HepG2 (cell line): ENCODE measurements around the gene HERC4. TPM values are rescaled to one million over a fixed set of nuclear protein-coding genes. Genes with fewer than 3 reads are reported as not detected.
A peak's percentile ranks its signal among the peaks of the same experiment; 100 is the strongest.

Experiments used
- ATF1 ChIP-seq: IDR thresholded peaks from 2 replicates; pipeline ENCODE4 v1.6.1; 2016; ENCODE audit warnings: mild to moderate bottlenecking, control low read depth
- DMTF1 ChIP-seq: sonication (generic); formaldehyde crosslinking; IDR thresholded peaks from 2 replicates; pipeline ENCODE4 v1.4.0; 2020; ENCODE audit warnings: mild to moderate bottlenecking, missing genetic modification reagents
- GLI4 ChIP-seq: sonication (generic); formaldehyde crosslinking; IDR thresholded peaks from 2 replicates; pipeline ENCODE4 v1.5.1; 2020; ENCODE audit warnings: missing genetic modification reagents, mild to moderate bottlenecking, moderate library complexity, borderline replicate concordance
- JDP2 ChIP-seq: sonication (generic); formaldehyde crosslinking; IDR thresholded peaks from 2 replicates; pipeline ENCODE4 v1.8.1; 2022; ENCODE audit warnings: missing genetic modification reagents, borderline replicate concordance
- JUN ChIP-seq: sonication (generic); formaldehyde crosslinking; IDR thresholded peaks from 2 replicates; pipeline ENCODE4 v1.4.0; 2020; ENCODE audit warnings: mild to moderate bottlenecking, missing genetic modification reagents
- KLF16 ChIP-seq, 2 experiments: sonication (generic) in 1 of 2; formaldehyde crosslinking in 1 of 2; IDR thresholded peaks; 2 replicates each; pipeline versions ENCODE4 v1.6.1 to v1.8.0; 2016 to 2023; ENCODE audit warnings: missing genetic modification reagents in 2 of 2, missing compliant biosample characterization in 1 of 2
- MXD3 ChIP-seq: IDR thresholded peaks from 2 replicates; pipeline ENCODE4 v1.6.1; 2016; ENCODE audit warnings: mild to moderate bottlenecking, missing biosample characterization, missing genetic modification reagents
- NPAS2 ChIP-seq: sonication (generic); formaldehyde crosslinking; IDR thresholded peaks from 2 replicates; pipeline ENCODE4 v1.8.0; 2022; ENCODE audit warnings: mild to moderate bottlenecking, missing genetic modification reagents, borderline replicate concordance
- NR3C1 ChIP-seq: sonication (generic); formaldehyde crosslinking; IDR thresholded peaks from 2 replicates; pipeline ENCODE4 v1.4.0; 2020; ENCODE audit warnings: missing genetic modification reagents
- PHB2 ChIP-seq: fragments of 450-650 bp; IDR thresholded peaks from 2 replicates; pipeline ENCODE4 v1.6.1; 2018; ENCODE audit not compliant: partially characterized antibody
- PHF20 ChIP-seq: sonication (generic); formaldehyde crosslinking; IDR thresholded peaks from 2 replicates; pipeline ENCODE4 v1.5.0; 2020; ENCODE audit warnings: mild to moderate bottlenecking, missing genetic modification reagents
- SIN3A ChIP-seq: IDR thresholded peaks from 2 replicates; pipeline ENCODE4 v1.6.1; 2011; ENCODE audit warnings: low read depth, mild to moderate bottlenecking, control low read depth, low read length, borderline replicate concordance
- SMAD9 ChIP-seq: sonication (generic); formaldehyde crosslinking; IDR thresholded peaks from 2 replicates; pipeline ENCODE4 v1.5.1; 2020; ENCODE audit warnings: mild to moderate bottlenecking, missing genetic modification reagents
- SP5 ChIP-seq: IDR thresholded peaks from 2 replicates; pipeline ENCODE4 v1.6.1; 2016; ENCODE audit warnings: low read depth, borderline replicate concordance
- USF2 ChIP-seq, 2 experiments: sonication (generic) in 1 of 2; formaldehyde crosslinking in 1 of 2; IDR thresholded peaks; 2 replicates each; pipeline versions ENCODE4 v1.5.1 to v1.6.1; 2011 to 2020; ENCODE audit warnings: borderline replicate concordance in 1 of 2, low read depth in 1 of 2, low read length in 1 of 2, mild to moderate bottlenecking in 1 of 2, missing genetic modification reagents in 1 of 2, moderate library complexity in 1 of 2
- ZC3H13 ChIP-seq: sonication (generic); formaldehyde crosslinking; IDR thresholded peaks from 2 replicates; pipeline ENCODE4 v1.8.1; 2023; ENCODE audit warnings: mild to moderate bottlenecking, missing genetic modification reagents, moderate library complexity
- ZNF235 ChIP-seq: sonication (generic); formaldehyde crosslinking; IDR thresholded peaks from 2 replicates; pipeline ENCODE4 v1.8.1; 2023; ENCODE audit warnings: mild to moderate bottlenecking, missing genetic modification reagents, borderline replicate concordance
- ZNF383 ChIP-seq: sonication (generic); formaldehyde crosslinking; IDR thresholded peaks from 2 replicates; pipeline ENCODE4 v1.4.0; 2020; ENCODE audit warnings: missing genetic modification reagents, mild to moderate bottlenecking, borderline replicate concordance
- ZNF562 ChIP-seq: sonication (generic); formaldehyde crosslinking; IDR thresholded peaks from 2 replicates; pipeline ENCODE4 v1.8.0; 2022; ENCODE audit warnings: missing genetic modification reagents, borderline replicate concordance
- ZNF567 ChIP-seq: sonication (generic); formaldehyde crosslinking; IDR thresholded peaks from 2 replicates; pipeline ENCODE4 v1.8.1; 2023; ENCODE audit warnings: mild to moderate bottlenecking, missing genetic modification reagents, borderline replicate concordance
- ZNF660 ChIP-seq: sonication (generic); formaldehyde crosslinking; IDR thresholded peaks from 2 replicates; pipeline ENCODE4 v1.5.1; 2020; ENCODE audit warnings: mild to moderate bottlenecking, low read depth, missing genetic modification reagents, borderline replicate concordance
- ZNF83 ChIP-seq: sonication (generic); formaldehyde crosslinking; IDR thresholded peaks from 2 replicates; pipeline ENCODE4 v1.4.0; 2020; ENCODE audit warnings: missing genetic modification reagents, mild to moderate bottlenecking, borderline replicate concordance
- ZNF878 ChIP-seq: sonication (generic); formaldehyde crosslinking; IDR thresholded peaks from 2 replicates; pipeline ENCODE4 v1.8.1; 2023; ENCODE audit warnings: mild to moderate bottlenecking, missing genetic modification reagents, moderate library complexity
- polyA plus RNA-seq, 8 experiments: library from polyadenylated mRNA; depleted of rRNA in 3 of 8; stranded (reverse) in 7 of 8; unstranded in 1 of 8; fragments of >200 nt; fragmentation: Illumina TruSeq in 4 of 8; extraction: Trizol in 4 of 8; gene quantifications; 2 replicates each; pipeline versions ENCODE4 v1.2.1 to v1.2.3, GENCODE V29; 2011 to 2016; ENCODE audit warnings: low read depth in 4 of 8, missing spikeins in 1 of 8, mixed read lengths in 1 of 8; ENCODE audit not compliant: insufficient read depth in 1 of 8
- total RNA-seq, 5 experiments: library from RNA; depleted of rRNA; stranded (reverse); fragments of >200 nt; fragmentation: Illumina TruSeq; extraction: Trizol; gene quantifications; 2 replicates each; pipeline ENCODE4 v1.2.3, GENCODE V29; 2016; ENCODE audit warnings: low read depth in 1 of 5

Gene HERC4
- total and polyA plus RNA-seq, 2 of the 13 experiments (the other 11 are each of a cell fraction or from before 2014, with no cell fraction given), result 9.8 to 20.2 TPM

DNA sequence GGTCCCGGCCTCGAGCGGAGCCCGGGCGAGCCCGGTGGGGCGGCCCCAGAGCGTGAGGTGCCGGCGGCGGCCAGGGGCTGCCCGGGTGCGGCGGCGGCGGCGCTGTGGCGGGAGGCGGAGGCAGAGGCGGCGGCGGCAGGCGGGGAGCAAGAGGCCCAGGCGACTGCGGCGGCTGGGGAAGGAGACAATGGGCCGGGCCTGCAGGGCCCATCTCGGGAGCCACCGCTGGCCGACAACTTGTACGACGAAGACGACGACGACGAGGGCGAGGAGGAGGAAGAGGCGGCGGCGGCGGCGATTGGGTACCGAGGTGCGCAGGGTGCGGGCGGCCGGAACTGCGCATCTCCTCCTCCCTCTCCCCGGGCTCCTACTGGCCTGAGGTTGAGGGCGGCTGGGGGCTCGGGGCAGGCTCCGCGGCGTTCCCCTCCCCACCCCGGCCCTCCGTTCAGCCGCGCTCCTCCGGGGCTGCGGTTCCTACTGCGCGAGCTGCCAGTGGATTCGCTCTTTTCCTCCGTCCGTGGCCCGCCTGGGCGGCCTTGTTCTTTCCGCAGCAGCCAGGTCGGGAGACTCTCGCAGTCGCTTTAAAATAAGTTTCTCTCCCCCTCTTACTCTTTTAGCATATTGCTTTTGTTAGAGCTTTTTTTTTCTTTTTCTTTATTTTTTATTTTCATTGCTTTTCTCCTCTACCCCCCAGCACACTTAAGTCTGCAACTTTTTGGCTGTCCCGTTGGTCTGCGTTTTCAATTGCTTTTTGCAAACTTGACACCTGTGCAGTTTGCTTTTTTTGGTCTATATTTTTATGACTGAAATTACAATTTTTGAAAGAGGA lies 190.0 kb downstream of the HERC4 start (continued):
- TF ChIP-seq KLF16 (CRISPR knock-in tag; IDR thresholded peaks at IDR 0.05) (no peak), NR3C1 (CRISPR knock-in tag) (no peak), ZNF83 (no peak), SIN3A (peak; percentile 52; the same call in 1 of the 2 replicates), PHF20 (CRISPR knock-in tag) (no peak), ZNF878 (CRISPR knock-in tag) (no peak), NPAS2 (CRISPR knock-in tag) (no peak), ZNF562 (no peak), GLI4 (CRISPR knock-in tag) (no peak), JDP2 (CRISPR knock-in tag) (no peak), ZC3H13 (CRISPR knock-in tag) (no peak), ZNF383 (CRISPR knock-in tag) (no peak), ATF1 (CRISPR knock-in tag) (no peak), SP5 (CRISPR knock-in tag) (no peak), MXD3 (no peak), DMTF1 (CRISPR knock-in tag) (no peak), ZNF567 (CRISPR knock-in tag) (no peak), PHB2 (no peak), USF2 (IDR thresholded peaks at IDR 0.05; ENCODE audit: low read depth, low read length) (no peak), USF2 (CRISPR knock-in tag; IDR thresholded peaks at IDR 0.05; ENCODE audit: borderline replicate concordance) (no peak), ZNF235 (0 out of 2 replicates have a peak, but pooled peaks have one; percentile 11), JUN (no peak), SMAD9 (no peak), ZNF660 (CRISPR knock-in tag) (no peak)
